Peyer's patch (tissue), 4 donors: ENCODE measurements around the gene OR52E4. TPM values are rescaled to one million over a fixed set of nuclear protein-coding genes. Genes with fewer than 3 reads are reported as not detected.

Experiments
- DNase-seq, 3 donors: peaks; one replicate each; pipeline ENCODE4 v3.0.0-alpha.2; 2017 to 2019
- H3K27ac ChIP-seq, 4 donors: fragments of 200-600 bp; sonication (generic); one replicate each; pipeline ENCODE4 v1.5.1; 2016 to 2019
- H3K27me3 ChIP-seq, 2 donors: fragments of 200-600 bp; sonication (generic); one replicate each; pipeline ENCODE4 v1.5.1; 2019
- H3K36me3 ChIP-seq, 3 donors: fragments of 200-600 bp; sonication (generic); one replicate each; pipeline ENCODE4 v1.5.1; 2016 to 2019
- H3K4me1 ChIP-seq, 4 donors: fragments of 200-600 bp; sonication (generic); one replicate each; pipeline ENCODE4 v1.5.1; 2016 to 2019
- H3K4me3 ChIP-seq, 4 donors: fragments of 200-600 bp; sonication (generic); 1 replicate in 3 of 4; 2 replicates in 1 of 4; pipeline ENCODE4 v1.5.1; 2016 to 2019; ENCODE audit warnings: mild to moderate bottlenecking in 1 of 4
- H3K9me3 ChIP-seq, 4 donors: fragments of 200-600 bp; sonication (generic); one replicate each; pipeline ENCODE4 v1.5.1; 2016 to 2019; ENCODE audit warnings: mild to moderate bottlenecking in 1 of 4
- POLR2A ChIP-seq, 2 donors: fragments of 450-650 bp; IDR thresholded peaks; one replicate each; pipeline ENCODE4 v1.5.1; 2017; ENCODE audit warnings: antibody characterized with exemption in 2 of 2, mild to moderate bottlenecking in 2 of 2, moderate library complexity in 2 of 2
- total RNA-seq, 4 donors: library from RNA; depleted of rRNA; stranded (reverse); fragments of >200 nt; gene quantifications; one replicate each; pipeline ENCODE4 v1.1.0, GENCODE V29; 2016
- TF ChIP-seq, protein P1 (sequence below), 6 experiments: fragments of 450-650 bp in 4 of 6; fragments of 200-600 bp in 2 of 6; sonication (generic) in 1 of 6; IDR thresholded peaks; one replicate each; pipeline ENCODE4 v1.5.1; 2017 to 2019; ENCODE audit warnings: antibody characterized with exemption in 6 of 6, mild to moderate bottlenecking in 3 of 6, moderate library complexity in 1 of 6

OR52E4 gene
- total RNA-seq, 4 donors from 2014 or later: not detected

DNA sequence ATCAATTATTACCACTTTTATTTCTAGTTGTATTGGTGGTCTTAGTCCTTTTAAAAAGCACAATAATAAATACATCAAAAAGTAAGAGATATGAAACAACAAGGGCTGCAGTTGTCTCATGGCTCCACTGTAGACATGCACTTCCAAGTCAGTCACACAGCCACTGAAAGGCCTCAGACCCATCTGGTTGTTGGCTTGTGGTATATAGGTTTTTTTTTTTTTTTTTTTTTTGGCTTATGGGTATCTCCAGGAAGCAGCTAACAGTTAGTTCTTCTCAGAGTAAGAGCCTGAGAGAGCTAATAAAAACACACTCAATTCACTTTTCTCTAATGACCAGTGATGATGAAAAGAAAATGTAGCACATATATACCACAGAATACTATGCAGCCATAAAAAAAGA, 32.7 kb upstream of the OR52E4 start:
- no peak for DNase-seq
- H3K4me1 ChIP-seq: no peaks in the 10 kb centered on the region
- TF ChIP-seq, protein P1, sequence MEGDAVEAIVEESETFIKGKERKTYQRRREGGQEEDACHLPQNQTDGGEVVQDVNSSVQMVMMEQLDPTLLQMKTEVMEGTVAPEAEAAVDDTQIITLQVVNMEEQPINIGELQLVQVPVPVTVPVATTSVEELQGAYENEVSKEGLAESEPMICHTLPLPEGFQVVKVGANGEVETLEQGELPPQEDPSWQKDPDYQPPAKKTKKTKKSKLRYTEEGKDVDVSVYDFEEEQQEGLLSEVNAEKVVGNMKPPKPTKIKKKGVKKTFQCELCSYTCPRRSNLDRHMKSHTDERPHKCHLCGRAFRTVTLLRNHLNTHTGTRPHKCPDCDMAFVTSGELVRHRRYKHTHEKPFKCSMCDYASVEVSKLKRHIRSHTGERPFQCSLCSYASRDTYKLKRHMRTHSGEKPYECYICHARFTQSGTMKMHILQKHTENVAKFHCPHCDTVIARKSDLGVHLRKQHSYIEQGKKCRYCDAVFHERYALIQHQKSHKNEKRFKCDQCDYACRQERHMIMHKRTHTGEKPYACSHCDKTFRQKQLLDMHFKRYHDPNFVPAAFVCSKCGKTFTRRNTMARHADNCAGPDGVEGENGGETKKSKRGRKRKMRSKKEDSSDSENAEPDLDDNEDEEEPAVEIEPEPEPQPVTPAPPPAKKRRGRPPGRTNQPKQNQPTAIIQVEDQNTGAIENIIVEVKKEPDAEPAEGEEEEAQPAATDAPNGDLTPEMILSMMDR (IDR thresholded peaks at IDR 0.05): no peak
- TF ChIP-seq POLR2A (IDR thresholded peaks at IDR 0.05): no peak
- H3K36me3 ChIP-seq: no peaks in the 10 kb centered on the region
- H3K4me3 ChIP-seq: no peak overlapping the region
- no peaks in the 10 kb centered on the region for H3K27me3 ChIP-seq
- H3K27ac ChIP-seq: no peak overlapping the region
- no peaks in the 10 kb centered on the region for H3K9me3 ChIP-seq

DNA sequence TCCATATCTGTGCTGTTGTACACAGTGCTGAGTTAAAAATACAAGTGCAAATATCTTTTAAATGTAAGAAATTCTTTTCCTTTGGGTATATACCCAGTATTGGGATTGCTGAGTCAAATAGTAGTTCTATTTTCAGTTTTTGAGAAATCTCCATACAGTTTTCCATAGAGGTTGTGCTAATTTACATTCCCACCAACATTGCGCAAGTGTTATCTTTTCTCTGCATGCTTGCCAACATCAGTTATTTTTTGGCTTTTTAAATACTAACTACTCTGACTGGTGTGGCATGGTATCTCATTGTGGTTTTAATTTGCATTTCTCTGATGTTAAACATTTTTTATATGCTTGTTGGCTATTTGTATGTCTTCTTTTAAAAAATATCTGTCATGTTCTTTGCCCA, 29.4 kb upstream of the OR52E4 start:
- Histone ChIP-seq H3K4me3 (no peak overlapping the region), H3K27ac (no peak overlapping the region), H3K36me3 (no peaks in the 10 kb centered on the region), H3K9me3 (no peaks in the 10 kb centered on the region), H3K4me1 (no peaks in the 10 kb centered on the region), H3K27me3 (no peaks in the 10 kb centered on the region)
- no peak for DNase-seq
- TF ChIP-seq, protein P1 (IDR thresholded peaks at IDR 0.05): no peak
- TF ChIP-seq POLR2A (IDR thresholded peaks at IDR 0.05): no peak

DNA sequence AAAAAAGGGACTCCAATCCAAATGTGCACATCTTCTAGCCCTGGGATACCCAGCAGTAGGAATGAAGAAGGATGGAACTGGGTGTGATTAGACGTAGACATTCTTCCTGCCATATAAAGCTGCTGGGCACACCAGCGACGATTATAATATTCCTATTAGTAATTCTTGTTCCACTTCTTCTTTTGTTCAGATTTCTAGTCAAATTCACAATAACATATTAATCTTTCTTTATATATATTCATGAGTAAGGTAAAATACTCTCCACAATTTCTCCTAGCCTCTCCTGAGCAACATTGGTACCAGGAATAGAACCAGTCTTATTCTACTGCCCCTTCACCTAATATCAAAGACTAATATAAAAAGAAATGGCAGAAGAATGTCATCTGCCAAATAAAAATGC, 22.8 kb upstream of the OR52E4 start, which contains the start of gene OR52E8:
Gene OR52E8, minus strand, starts transcription at position 101 of the 400 bp plus-strand sequence. Its CDS starts 0 bp downstream, at position 101.
- Histone ChIP-seq H3K27me3 (no peaks in the 10 kb centered on the region), H3K36me3 (no peaks in the 10 kb centered on the region), H3K9me3 (no peaks in the 10 kb centered on the region), H3K4me1 (no peaks in the 10 kb centered on the region), H3K27ac (no peak within 1 kb of the TSS), H3K4me3 (no peak within 1 kb of the TSS)
- DNase-seq: no peak
- TF ChIP-seq POLR2A (IDR thresholded peaks at IDR 0.05): no peak
- TF ChIP-seq, protein P1 (IDR thresholded peaks at IDR 0.05): no peak

DNA sequence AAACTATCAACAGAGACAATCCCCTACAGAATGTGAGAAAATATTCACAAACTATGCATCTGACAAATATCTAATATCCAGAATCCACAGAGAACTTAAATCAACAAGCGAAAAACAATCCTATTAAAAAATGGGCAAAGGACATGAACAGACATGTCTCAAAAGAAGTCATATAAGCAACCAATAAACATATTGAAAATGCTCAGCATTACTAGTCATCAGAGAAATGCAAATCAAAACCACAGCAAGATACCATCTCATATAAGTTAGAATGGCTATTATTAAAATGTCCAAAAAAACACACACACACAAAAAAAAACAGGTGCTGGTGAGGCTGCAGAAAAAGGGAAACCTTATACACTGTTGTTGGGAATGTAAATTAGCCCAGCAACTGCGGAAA, 14.6 kb upstream of the OR52E4 start:
- no peak for DNase-seq
- no peak overlapping the region for H3K4me3 ChIP-seq
- no peaks in the 10 kb centered on the region for H3K27me3 ChIP-seq
- TF ChIP-seq, protein P1 (IDR thresholded peaks at IDR 0.05): no peak
- TF ChIP-seq POLR2A (IDR thresholded peaks at IDR 0.05): no peak
- H3K4me1 ChIP-seq: no peaks in the 10 kb centered on the region
- H3K36me3 ChIP-seq: no peaks in the 10 kb centered on the region
- no peak overlapping the region for H3K27ac ChIP-seq
- no peaks in the 10 kb centered on the region for H3K9me3 ChIP-seq

DNA sequence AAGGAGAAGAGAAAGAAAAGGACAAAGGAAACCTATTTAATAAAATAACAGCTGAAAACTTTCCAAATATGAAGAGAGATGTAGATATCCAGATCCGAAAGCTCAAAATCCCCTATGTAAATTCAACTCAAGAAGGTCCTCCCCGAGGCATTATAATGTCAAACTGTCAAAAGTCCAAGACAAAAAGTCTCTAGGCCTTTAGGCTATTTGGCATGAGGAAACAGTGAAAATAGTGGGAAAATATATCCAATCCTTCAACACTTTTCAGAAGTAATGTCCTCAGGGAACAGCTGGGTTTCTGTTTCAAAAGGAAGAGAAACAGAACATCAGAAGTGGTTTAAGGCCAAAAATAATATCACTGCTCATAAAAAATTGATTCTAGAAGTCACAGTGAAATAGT, 1.9 kb upstream of the OR52E4 start:
- no peak for DNase-seq
- no peaks in the 10 kb centered on the region for H3K27me3 ChIP-seq
- no peaks in the 10 kb centered on the region for H3K9me3 ChIP-seq
- H3K4me3 ChIP-seq: no peak overlapping the region
- TF ChIP-seq, protein P1 (IDR thresholded peaks at IDR 0.05): no peak
- TF ChIP-seq POLR2A (IDR thresholded peaks at IDR 0.05): no peak
- H3K36me3 ChIP-seq: no peaks in the 10 kb centered on the region
- H3K4me1 ChIP-seq: no peaks in the 10 kb centered on the region
- H3K27ac ChIP-seq: no peak overlapping the region

DNA sequence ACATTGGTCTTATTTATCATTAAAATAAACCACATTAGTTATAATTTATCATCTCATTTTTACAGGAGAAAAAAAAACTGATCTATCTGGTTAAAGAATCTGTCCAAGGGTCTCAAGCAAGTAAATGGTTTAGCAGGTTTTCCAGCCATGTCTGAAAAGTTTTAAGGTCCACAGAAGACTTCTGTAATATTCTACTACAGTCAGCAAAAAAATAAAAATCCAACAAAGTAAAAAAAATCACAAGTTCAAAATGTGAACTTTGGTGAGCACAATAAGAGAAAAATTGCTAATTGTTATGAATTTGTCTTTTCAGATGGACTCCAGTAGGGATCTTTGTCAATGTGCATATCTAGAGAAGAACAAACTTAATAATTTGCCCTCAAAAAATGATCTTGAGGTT, 1.3 kb downstream of the OR52E4 start:
- H3K27me3 ChIP-seq: no peaks in the 10 kb centered on the region
- H3K36me3 ChIP-seq: no peaks in the 10 kb centered on the region
- no peaks in the 10 kb centered on the region for H3K9me3 ChIP-seq
- TF ChIP-seq, protein P1 (IDR thresholded peaks at IDR 0.05): no peak
- TF ChIP-seq POLR2A (IDR thresholded peaks at IDR 0.05): no peak
- no peak for DNase-seq
- H3K4me1 ChIP-seq: no peaks in the 10 kb centered on the region
- H3K27ac ChIP-seq: no peak overlapping the region
- no peak overlapping the region for H3K4me3 ChIP-seq
